Measurements from ENCODE around the gene CACHD1.

The CACHD1 gene

DNA sequence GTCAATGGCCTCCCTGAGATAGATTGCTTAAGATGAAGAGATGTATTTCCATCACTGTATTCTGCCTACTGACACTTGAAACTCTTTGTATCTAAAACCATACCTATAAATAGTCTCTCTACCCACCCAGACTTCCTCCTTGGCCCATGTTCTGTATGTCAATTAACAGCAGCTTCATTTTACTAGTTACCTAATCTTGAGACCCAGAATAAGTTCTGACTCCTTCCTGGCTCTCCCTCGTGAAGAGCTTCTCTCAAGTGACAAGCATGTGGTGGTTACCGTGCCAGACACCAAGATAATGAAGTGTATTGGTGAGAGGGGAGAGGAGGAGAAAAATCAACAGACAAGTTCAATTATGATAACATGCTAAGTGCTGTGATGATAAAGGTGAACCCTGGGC lies 146.1 kb downstream of the CACHD1 start:
- FAIRE-seq = no peak
- no peak for DNase-seq (ENCODE audit: insufficient read length, low spot score)
- TF ChIP-seq, protein P1, sequence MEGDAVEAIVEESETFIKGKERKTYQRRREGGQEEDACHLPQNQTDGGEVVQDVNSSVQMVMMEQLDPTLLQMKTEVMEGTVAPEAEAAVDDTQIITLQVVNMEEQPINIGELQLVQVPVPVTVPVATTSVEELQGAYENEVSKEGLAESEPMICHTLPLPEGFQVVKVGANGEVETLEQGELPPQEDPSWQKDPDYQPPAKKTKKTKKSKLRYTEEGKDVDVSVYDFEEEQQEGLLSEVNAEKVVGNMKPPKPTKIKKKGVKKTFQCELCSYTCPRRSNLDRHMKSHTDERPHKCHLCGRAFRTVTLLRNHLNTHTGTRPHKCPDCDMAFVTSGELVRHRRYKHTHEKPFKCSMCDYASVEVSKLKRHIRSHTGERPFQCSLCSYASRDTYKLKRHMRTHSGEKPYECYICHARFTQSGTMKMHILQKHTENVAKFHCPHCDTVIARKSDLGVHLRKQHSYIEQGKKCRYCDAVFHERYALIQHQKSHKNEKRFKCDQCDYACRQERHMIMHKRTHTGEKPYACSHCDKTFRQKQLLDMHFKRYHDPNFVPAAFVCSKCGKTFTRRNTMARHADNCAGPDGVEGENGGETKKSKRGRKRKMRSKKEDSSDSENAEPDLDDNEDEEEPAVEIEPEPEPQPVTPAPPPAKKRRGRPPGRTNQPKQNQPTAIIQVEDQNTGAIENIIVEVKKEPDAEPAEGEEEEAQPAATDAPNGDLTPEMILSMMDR (IDR thresholded peaks at IDR 0.05; ENCODE audit: insufficient read depth, missing control alignments) = no peak

DNA sequence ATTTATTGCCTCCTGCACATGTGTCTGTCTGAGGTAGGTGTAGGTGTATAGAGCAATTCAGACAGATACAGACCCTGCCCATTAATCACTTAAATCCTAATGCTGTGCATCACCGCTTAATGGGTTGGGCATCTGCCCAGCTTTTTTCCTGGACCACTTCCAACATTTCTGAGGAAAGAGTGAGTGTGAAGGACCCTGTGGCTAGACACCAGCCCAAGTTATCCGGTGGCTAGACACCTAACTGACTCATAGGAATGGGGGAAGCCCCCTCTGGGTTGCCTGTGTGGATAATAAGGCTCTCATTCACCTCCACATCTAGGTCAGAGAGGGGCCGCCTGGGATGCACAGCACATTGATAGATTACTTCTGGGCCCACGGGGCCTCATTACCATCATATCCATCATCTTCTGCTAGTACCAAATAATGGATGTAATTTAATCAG lies 153.8 kb downstream of the CACHD1 start:
- TF ChIP-seq, protein P1 (IDR thresholded peaks at IDR 0.05; ENCODE audit: insufficient read depth, missing control alignments) = no peak
- DNase-seq (ENCODE audit: insufficient read length, low spot score) = no peak
- FAIRE-seq = no peak

DNA sequence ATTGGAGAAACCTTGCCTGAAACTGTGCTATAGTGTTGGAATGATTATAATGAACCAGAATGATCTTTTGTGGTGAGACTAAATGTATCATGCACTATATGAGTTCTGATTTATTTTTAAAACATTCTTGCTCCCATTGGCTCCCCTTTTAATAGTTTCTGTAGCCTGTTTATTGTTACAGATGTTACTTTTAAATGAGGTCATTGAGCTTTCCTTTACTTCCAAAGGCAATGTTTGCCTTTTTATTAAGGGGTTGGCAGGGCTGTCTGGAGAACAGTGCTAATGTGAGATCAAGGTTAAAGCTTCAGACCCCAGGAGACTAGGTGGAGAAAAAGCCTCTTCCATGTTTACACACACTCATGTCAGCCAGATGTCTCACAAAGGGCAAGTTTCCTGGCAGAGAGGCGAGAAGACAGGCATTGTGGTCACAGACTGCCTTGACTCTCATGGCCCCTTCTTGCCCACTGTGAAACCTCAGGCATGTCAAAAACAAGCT lies 154.3 kb downstream of the CACHD1 start:
- TF ChIP-seq, protein P1 (IDR thresholded peaks at IDR 0.05; ENCODE audit: insufficient read depth, missing control alignments) = no peak
- FAIRE-seq = no peak
- no peak for DNase-seq (ENCODE audit: insufficient read length, low spot score)

DNA sequence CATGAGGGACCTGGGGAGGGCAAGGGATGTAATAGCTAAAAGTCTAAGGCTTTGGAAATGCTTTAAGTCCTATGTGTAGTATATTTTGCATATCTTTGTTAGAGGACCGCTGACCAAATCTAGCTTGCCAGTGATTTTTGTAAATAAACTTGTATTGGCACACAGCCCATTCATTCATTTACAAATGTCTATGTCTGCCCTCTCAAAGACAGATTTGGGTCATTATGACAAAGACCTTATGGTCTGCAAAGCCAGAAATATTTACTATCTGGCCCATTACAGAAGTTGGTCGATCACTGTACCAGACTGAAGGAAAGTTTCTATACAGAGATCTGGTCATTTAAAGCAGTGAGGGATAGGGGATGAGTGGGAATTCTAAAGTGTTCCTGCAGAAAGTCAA lies 154.9 kb downstream of the CACHD1 start:
- TF ChIP-seq, protein P1 (IDR thresholded peaks at IDR 0.05; ENCODE audit: insufficient read depth, missing control alignments) = no peak

DNA sequence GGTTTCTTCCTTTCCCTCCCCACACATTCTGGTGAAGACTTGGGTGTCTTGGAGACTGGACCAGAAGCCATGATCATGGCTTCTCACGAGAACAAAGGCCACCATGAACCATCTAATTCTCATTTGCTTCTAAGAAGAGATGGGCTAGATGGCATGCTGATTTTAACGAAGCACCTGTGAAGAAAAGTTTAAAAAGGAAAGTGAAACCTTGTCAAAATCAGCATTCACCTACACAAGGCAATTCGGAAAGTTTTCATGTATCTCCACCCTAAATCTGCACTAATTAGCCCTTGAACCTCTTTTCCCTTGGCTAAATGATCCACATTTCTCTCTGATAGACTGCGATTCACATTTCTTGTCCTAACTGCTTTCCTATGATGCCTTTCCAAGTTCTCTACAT lies 160.7 kb downstream of the CACHD1 start:
- TF ChIP-seq, protein P1 (IDR thresholded peaks at IDR 0.05; ENCODE audit: insufficient read depth, missing control alignments) = no peak
- no peak for FAIRE-seq
- no peak for DNase-seq (ENCODE audit: insufficient read length, low spot score)

More for the DNA sequence above, 154.9 kb downstream of the CACHD1 start:
- FAIRE-seq (no peak), DNase-seq (ENCODE audit: insufficient read length, low spot score) (no peak)

DNA sequence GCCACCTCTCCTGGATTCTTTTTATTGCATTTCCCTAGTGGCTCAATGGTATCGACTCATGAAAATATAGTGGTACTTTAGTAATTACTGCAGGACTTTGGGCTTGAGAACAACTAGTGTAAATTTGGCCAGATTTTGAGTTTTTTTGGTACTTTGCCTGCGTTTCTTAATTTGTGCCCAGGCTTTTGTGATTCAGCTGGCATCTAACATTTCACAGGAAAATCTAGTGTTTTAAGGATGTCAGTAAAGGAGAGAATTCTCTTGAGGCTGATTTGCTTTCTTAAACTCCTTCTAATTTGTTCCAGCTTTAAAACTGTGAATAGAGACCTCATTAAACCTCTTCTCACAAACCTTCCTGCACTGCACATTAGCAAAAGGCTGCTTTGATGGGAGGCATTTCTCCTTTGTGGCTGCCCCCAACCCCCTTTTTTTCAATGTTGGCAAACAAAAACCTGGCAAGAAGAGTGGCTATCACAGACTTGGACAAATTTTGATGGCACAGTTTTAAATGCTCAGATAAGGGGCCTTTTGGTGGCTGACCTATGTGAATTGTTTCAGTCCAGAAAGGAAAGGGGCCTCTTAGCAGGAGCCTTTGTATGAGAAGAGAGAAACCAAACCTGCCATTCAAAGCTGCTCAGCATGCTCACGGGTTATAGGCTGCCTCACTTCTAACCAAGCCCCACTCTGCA lies 161.6 kb downstream of the CACHD1 start:
- DNase-seq (ENCODE audit: insufficient read length, low spot score) (no peak), FAIRE-seq (no peak)
- TF ChIP-seq, protein P1 (IDR thresholded peaks at IDR 0.05; ENCODE audit: insufficient read depth, missing control alignments) = no peak

DNA sequence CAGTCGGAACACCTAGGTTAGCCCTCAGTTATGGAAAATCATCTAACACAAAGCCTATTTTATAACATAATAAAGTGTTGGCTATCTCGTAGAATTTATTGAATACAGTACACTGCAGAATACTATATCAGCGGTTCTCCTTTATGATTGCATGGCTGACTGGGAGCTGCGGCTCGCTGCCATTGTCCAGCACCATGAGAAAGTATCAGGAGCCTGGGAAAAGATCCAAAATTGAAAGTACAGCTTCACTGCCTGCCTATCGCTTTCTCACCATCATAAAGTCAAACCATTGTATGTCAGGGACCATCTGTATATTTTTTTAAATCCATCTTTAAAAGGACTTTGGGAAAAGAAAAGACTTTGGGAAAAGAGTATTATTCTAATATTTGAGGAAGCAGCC lies 163.0 kb downstream of the CACHD1 start:
- FAIRE-seq (no peak), DNase-seq (ENCODE audit: insufficient read length, low spot score) (no peak)
- TF ChIP-seq, protein P1 (IDR thresholded peaks at IDR 0.05; ENCODE audit: insufficient read depth, missing control alignments) = no peak

Data from D721Med (cell line).